ENCODE data around the gene TM2D1. TPM values are rescaled to one million over a fixed set of nuclear protein-coding genes. Genes with fewer than 3 reads are reported as not detected.

Gene TM2D1
- total RNA-seq, 1 experiment from 2014 or later = 45.8 TPM

DNA sequence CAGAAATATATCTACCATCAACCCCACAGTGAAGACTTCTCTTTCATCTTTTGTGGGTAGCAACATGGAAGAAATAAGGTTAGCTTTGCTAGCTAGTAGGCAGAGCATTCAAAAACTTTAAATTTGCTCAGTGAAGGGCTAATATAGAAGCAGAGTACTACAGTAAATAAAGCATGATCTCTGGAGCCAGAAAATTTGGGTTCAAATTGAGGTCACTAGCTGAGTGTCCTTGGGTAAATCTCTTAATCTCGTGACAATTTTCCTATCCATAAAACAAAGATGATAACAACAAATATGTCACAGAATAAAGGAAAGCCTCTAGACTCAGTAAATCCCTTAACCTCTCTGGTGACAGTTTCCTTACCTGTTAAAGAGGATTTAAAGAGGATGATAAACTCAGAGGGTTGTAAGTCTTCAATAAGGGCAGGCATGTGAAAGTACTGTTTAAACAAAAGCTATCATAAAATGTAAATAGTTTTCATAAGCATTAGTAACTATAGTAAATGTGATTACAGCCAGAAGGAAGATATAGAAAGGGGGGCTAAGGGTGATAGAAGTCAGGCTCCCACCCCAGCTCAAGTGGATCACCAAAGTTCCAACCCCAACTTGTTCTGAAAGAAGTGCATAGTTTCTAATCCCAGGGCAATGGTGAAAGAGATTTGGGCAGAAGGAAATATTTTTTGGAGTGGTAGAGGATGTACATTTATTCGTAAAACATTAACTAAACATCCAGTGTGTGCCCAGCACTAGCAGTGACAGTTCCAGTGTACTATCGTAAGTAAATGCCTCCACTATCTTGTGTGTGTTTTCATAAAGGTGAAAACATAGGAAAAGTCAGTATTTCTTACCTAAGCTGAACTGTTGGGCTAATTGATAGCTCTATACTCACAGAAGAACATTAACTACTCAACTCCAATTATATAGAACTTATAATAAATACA is 24.8 kb downstream of the TM2D1 start:
- CTCF ChIA-PET = no interaction called here
- H3K9me3 Mint-ChIP-seq (ENCODE audit: low read depth, unreplicated experiment) = no peaks in the 10 kb centered on the region
- no peaks in the 10 kb centered on the region for H3K4me1 Mint-ChIP-seq (ENCODE audit: low read depth, unreplicated experiment)
- intact Hi-C loops (cut with micrococcal nuclease; ENCODE audit: unreplicated experiment) = no loop called here
- BruUV-seq (replicated peaks) = no TSS peak
- DNase-seq = no peak
- H3K36me3 Mint-ChIP-seq (ENCODE audit: insufficient read depth, unreplicated experiment) = peaks cover 25% of the 10 kb centered on the region
- no peak overlapping the region for H3K27ac Mint-ChIP-seq (ENCODE audit: unreplicated experiment)
- H3K4me3 Mint-ChIP-seq (ENCODE audit: low read depth, unreplicated experiment) = no peak overlapping the region
- no peaks in the 10 kb centered on the region for H3K27me3 Mint-ChIP-seq (ENCODE audit: unreplicated experiment)
- TF ChIP-seq CTCF (IDR thresholded peaks at IDR 0.05; ENCODE audit: unreplicated experiment) = no peak

GRCh38 chr1:61692155-61692800 is 32.7 kb downstream of the TM2D1 start:
- intact Hi-C loops (cut with micrococcal nuclease; ENCODE audit: unreplicated experiment) = no loop called here
- H3K27me3 Mint-ChIP-seq (ENCODE audit: unreplicated experiment) = no peaks in the 10 kb centered on the region
- no peaks in the 10 kb centered on the region for H3K9me3 Mint-ChIP-seq (ENCODE audit: low read depth, unreplicated experiment)
- DNase-seq = no peak
- no peak overlapping the region for H3K4me3 Mint-ChIP-seq (ENCODE audit: low read depth, unreplicated experiment)
- no peak for TF ChIP-seq CTCF (IDR thresholded peaks at IDR 0.05; ENCODE audit: unreplicated experiment)
- H3K27ac Mint-ChIP-seq (ENCODE audit: unreplicated experiment) = no peak overlapping the region
- CTCF ChIA-PET = no interaction called here
- BruUV-seq (replicated peaks) = no TSS peak
- H3K4me1 Mint-ChIP-seq (ENCODE audit: low read depth, unreplicated experiment) = peaks cover 10% of the 10 kb centered on the region
- H3K36me3 Mint-ChIP-seq (ENCODE audit: insufficient read depth, unreplicated experiment) = peaks cover 2% of the 10 kb centered on the region

DNA sequence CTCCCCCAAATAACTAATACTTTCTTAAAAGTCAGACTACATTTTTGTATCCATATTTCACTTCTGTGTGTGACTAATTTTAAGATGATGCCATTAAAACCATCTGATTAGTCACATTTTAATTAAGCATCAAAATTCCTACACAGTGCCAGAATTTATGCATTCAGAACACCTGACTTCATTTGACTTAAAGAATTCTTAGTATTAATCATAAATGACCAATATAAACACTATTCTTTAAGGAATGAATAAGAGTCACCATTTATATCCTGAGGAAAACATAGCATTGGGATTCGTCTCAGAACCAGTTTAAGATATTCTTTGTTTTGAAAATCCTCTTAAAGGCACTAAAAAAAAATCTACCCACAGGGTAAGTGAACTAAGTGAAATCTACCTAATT is 37.0 kb downstream of the TM2D1 start:
- TF ChIP-seq CTCF (IDR thresholded peaks at IDR 0.05; ENCODE audit: unreplicated experiment) = no peak
- no peak for DNase-seq
- CTCF ChIA-PET = interaction anchor here (0.6 kb wide), 1 partner anchor 40 kb away, joined by 4 read pairs; no protein-coding TSS in a partner anchor
- H3K27me3 Mint-ChIP-seq (ENCODE audit: unreplicated experiment) = no peaks in the 10 kb centered on the region
- no TSS peak for BruUV-seq (replicated peaks)
- no peak overlapping the region for H3K4me3 Mint-ChIP-seq (ENCODE audit: low read depth, unreplicated experiment)
- H3K4me1 Mint-ChIP-seq (ENCODE audit: low read depth, unreplicated experiment) = peaks cover 10% of the 10 kb centered on the region
- no peaks in the 10 kb centered on the region for H3K9me3 Mint-ChIP-seq (ENCODE audit: low read depth, unreplicated experiment)
- intact Hi-C loops (cut with micrococcal nuclease; ENCODE audit: unreplicated experiment) = no loop called here
- H3K27ac Mint-ChIP-seq (ENCODE audit: unreplicated experiment) = no peak overlapping the region
- peaks cover 6% of the 10 kb centered on the region for H3K36me3 Mint-ChIP-seq (ENCODE audit: insufficient read depth, unreplicated experiment)

GRCh38 chr1:61682891-61683290 is 42.0 kb downstream of the TM2D1 start:
- Mint-ChIP-seq H3K27ac (ENCODE audit: unreplicated experiment) (no peak overlapping the region), H3K4me3 (ENCODE audit: low read depth, unreplicated experiment) (no peak overlapping the region), H3K27me3 (ENCODE audit: unreplicated experiment) (no peaks in the 10 kb centered on the region), H3K4me1 (ENCODE audit: low read depth, unreplicated experiment) (no peaks in the 10 kb centered on the region), H3K9me3 (ENCODE audit: low read depth, unreplicated experiment) (no peaks in the 10 kb centered on the region), H3K36me3 (ENCODE audit: insufficient read depth, unreplicated experiment) (peaks cover 6% of the 10 kb centered on the region)
- intact Hi-C loops (cut with micrococcal nuclease; ENCODE audit: unreplicated experiment) = no loop called here
- BruUV-seq (replicated peaks) = no TSS peak
- CTCF ChIA-PET = no interaction called here
- no peak for TF ChIP-seq CTCF (IDR thresholded peaks at IDR 0.05; ENCODE audit: unreplicated experiment)
- no peak for DNase-seq

Measured in Calu3 (cell line).